ENCODE measurements around the gene CFAP97D2. TPM values are rescaled to one million over a fixed set of nuclear protein-coding genes. Genes with fewer than 3 reads are reported as not detected.
"Not testable (repeated sequence)": the region's sequence is repeated elsewhere in the genome, so short reads cannot be mapped to it uniquely, and the experiment has no call there.

Gene CFAP97D2
- total RNA-seq, 4 donors from 2014 or later = not detected

GRCh38 chr13:114154476-114154875, 24.6 kb upstream of the CFAP97D2 start:
- Histone ChIP-seq H3K27me3 (no peaks in the 10 kb centered on the region), H3K36me3 (no peaks in the 10 kb centered on the region), H3K4me3 (no peak overlapping the region), H3K27ac (replicated peaks in 1 of 4) (no peak overlapping the region), H3K4me1 (peaks cover 0 to 4% (median 0%) of the 10 kb centered on the region in 4 donors), H3K9me3 (no peaks in the 10 kb centered on the region)
- intact Hi-C loops (cut with DNase I) = no loop called here
- WGBS = 93% methylated on average over 3 of the region's 9 CpGs
- no peak for TF ChIP-seq EP300 (IDR thresholded peaks at IDR 0.05)
- no peak for TF ChIP-seq CTCF (IDR thresholded peaks at IDR 0.05)
- no peak for TF ChIP-seq POLR2AphosphoS5 (IDR thresholded peaks at IDR 0.05)
- no peak for TF ChIP-seq POLR2A (IDR thresholded peaks at IDR 0.05; ENCODE audit: low read depth)
- no peak for DNase-seq (ENCODE audit: extremely low spot score)

DNA sequence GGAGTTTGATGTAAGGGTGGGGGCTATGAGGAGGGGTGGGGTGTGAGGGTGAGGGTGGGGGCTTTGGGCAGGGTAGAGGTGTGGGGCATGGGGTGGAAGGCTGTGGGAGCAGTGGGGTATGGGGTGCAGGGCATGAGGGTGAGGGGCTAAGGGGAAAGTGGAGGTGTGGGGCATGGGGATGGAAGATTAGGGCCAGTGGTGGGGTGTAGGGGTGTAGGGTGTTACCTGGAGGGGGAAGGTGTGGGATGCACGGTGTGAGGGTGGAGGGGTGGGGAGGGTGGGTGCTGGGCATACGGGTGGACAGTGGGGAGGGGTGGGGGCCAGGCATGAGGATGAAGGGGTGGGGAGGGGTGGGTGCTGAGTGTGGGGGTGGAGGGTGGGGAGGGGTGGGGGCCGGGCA, 23.7 kb upstream of the CFAP97D2 start:
- Histone ChIP-seq H3K27me3 (no peaks in the 10 kb centered on the region), H3K36me3 (no peaks in the 10 kb centered on the region), H3K4me1 (peaks cover 0 to 4% (median 0%) of the 10 kb centered on the region in 4 donors), H3K9me3 (no peaks in the 10 kb centered on the region), H3K27ac (replicated peaks in 1 of 4) (no peak overlapping the region), H3K4me3 (no peak overlapping the region)
- WGBS = no CpG with 5 or more reads among the region's 3 CpGs
- intact Hi-C loops (cut with DNase I) = no loop called here
- TF ChIP-seq EP300 (IDR thresholded peaks at IDR 0.05) = no peak
- no peak for TF ChIP-seq CTCF (IDR thresholded peaks at IDR 0.05)
- no peak for TF ChIP-seq POLR2A (IDR thresholded peaks at IDR 0.05; ENCODE audit: low read depth)
- no peak for TF ChIP-seq POLR2AphosphoS5 (IDR thresholded peaks at IDR 0.05)
- no peak for DNase-seq (ENCODE audit: extremely low spot score)

DNA sequence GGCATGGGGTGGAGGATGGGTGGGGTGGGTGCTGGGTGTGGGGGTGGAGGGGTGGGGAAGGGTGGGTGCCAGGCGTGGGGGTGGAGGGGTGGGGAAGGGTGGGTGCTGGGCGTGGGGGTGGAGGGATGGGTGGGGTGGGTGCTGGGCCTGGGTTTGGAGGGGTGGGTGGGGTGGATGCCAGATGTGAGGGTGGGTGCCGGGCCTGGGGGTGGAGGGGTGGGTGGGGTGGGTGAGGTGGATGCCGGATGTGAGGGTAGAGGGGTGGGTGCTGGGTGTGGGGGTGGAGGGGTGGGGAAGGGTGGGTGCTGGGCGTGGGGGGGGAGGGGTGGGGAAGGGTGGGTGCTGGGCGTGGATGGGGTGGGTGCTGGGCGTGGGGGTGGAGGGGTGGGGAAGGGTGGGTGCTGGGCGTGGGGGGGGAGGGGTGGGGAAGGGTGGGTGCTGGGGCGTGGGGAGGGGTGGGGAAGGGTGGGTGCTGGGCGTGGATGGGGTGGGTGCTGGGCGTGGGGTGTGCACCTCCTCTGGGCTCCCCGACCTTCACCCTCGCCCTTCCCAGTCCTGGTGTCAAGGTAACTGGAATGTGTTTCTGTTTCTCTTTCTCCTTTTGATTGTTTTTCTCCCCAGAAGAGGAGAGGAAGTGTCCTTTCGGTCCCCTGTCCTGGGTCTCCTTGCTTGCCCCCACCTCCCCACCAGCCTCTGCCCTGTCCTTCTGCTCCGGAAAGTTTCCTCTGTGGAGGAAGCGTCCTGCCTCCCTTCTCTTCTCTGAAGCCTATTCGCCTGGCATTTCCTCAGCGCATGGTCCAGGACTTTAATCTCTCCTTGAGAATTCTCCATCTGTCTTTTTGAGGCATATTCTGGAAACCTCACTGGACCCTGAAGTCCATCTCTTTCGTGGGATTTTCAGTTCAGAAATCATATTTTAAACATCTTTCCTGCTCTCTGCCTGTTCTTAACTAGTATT, 22.9 kb upstream of the CFAP97D2 start:
- intact Hi-C loops (cut with DNase I) = no loop called here
- no peak overlapping the region for H3K27ac ChIP-seq (replicated peaks in 1 of 4)
- 61% methylated on average over 11 of the region's 19 CpGs for WGBS
- H3K4me1 ChIP-seq = peaks cover 0 to 4% (median 0%) of the 10 kb centered on the region in 4 donors
- no peaks in the 10 kb centered on the region for H3K9me3 ChIP-seq
- H3K27me3 ChIP-seq = peaks cover 0 to 4% (median 0%) of the 10 kb centered on the region in 4 donors
- TF ChIP-seq CTCF (IDR thresholded peaks at IDR 0.05) (no peak), POLR2AphosphoS5 (IDR thresholded peaks at IDR 0.05) (no peak), EP300 (IDR thresholded peaks at IDR 0.05) (no peak), POLR2A (IDR thresholded peaks at IDR 0.05; ENCODE audit: low read depth) (no peak)
- H3K4me3 ChIP-seq = no peak overlapping the region
- no peaks in the 10 kb centered on the region for H3K36me3 ChIP-seq
- DNase-seq (ENCODE audit: extremely low spot score) = no peak

DNA sequence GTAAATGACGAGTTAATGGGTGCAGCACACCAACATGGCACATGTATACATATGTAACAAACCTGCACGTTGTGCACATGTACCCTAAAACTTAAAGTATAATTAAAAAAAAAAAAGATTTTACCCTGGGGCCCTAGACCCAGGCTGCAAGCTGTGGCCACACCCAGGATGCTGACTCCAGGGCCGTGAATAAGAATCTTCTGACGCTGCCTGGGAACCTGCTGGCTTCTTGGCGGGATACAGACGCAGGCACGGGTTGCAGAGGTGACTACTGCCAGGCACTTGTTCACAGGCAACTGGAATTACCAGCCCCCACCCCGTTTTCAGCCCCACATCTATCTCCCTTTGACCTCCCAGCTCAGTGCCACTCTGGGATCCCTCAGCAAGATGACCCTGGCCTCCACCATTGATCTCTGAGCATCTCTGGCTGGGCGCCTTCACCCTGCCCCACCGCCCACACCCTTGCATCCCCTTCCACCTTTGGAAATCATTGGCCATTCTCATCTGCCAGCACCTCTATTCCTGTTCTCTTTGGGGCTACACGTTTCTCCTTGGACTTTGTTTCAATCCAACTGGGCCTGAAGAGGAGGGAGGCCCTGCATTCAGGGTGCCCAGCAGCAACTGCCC, 21.1 kb upstream of the CFAP97D2 start:
- H3K9me3 ChIP-seq = no peaks in the 10 kb centered on the region
- intact Hi-C loops (cut with DNase I) = no loop called here
- H3K4me3 ChIP-seq = no peak overlapping the region
- no peak for TF ChIP-seq POLR2AphosphoS5 (IDR thresholded peaks at IDR 0.05)
- TF ChIP-seq CTCF (IDR thresholded peaks at IDR 0.05) = no peak
- no peak for TF ChIP-seq EP300 (IDR thresholded peaks at IDR 0.05)
- H3K27me3 ChIP-seq = peaks cover 0 to 12% (median 0%) of the 10 kb centered on the region in 4 donors
- no peak overlapping the region for H3K27ac ChIP-seq (replicated peaks in 1 of 4)
- H3K36me3 ChIP-seq = no peaks in the 10 kb centered on the region
- 81% methylated on average over 10 of the region's 11 CpGs for WGBS
- peaks cover 5 to 20% (median 15%) of the 10 kb centered on the region in 4 donors for H3K4me1 ChIP-seq
- DNase-seq (ENCODE audit: extremely low spot score) = no peak

DNA sequence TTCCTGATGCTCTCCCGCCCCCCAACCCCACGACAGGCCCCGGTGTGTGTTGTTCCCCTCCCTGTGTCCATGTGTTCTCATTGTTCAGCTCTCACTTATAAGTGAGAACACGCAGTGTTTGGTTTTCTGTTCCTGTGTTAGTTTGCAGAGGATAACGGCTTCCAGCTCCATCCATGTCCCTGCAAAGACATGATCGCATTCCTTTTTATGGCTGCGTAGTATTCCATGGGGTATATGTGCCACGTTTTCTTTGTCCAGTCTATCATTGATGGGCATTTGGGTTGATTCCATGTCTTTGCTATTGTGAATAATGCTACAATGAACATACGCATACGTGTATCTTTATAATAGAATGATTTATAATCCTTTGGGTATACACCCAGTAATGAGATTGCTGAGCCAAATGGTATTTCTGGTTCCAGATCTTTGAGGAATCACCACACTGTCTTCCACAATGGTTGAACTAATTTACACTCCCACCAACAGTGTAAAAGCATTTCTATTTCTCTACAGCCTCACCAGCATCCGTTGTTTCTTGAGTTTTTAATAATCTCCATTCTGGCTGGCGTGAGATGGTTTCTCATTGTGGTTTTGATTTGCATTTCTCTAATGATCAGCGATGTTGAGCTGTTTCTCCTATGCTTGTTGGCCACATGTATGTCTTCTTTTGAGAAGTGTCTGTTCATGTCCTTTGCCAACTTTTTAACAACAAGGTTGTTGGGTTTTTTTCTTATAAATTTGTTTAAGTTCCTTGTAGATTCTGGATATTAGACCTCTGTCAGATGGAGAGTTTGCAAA, 20.0 kb upstream of the CFAP97D2 start:
- intact Hi-C loops (cut with DNase I); H3K4me3 ChIP-seq; H3K36me3 ChIP-seq; DNase-seq (ENCODE audit: extremely low spot score); H3K9me3 ChIP-seq; H3K27ac ChIP-seq (replicated peaks in 1 of 4): not testable (repeated sequence)
- H3K27me3 ChIP-seq = peaks cover 0 to 12% (median 0%) of the 10 kb centered on the region in 4 donors
- WGBS = 84% methylated on average over 13 of the region's 13 CpGs
- peaks cover 5 to 20% (median 15%) of the 10 kb centered on the region in 4 donors for H3K4me1 ChIP-seq
